HG02885 (cell line): ENCODE results near the gene TTC12.

Experiments
- ATAC-seq: cut with Tn5 transposase; IDR thresholded peaks from one replicate; pipeline ENCODE4 v1.9.1; 2021; ENCODE audit warnings: mild to moderate bottlenecking; ENCODE audit not compliant: unreplicated experiment, poor library complexity

Gene TTC12

DNA sequence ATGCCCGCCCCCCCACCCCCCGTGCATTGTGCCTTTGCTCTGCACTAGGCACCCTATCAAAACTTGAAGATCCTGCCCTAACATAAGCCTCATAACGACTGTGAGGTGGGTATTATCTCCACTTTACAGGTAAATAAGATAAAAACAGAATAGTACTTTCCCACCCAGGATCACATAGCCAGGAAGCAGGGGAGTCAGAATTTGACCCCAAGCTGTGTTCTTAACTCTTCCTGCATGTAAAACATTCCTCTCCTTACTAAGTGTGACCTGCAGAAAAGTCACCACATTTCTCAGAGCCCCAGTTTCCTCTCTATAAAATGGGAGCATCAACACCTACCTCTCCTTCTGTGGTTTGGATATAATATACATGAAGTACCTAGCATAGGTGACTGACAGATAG is 55.0 kb downstream of the TTC12 start:
- no peak for ATAC-seq

DNA sequence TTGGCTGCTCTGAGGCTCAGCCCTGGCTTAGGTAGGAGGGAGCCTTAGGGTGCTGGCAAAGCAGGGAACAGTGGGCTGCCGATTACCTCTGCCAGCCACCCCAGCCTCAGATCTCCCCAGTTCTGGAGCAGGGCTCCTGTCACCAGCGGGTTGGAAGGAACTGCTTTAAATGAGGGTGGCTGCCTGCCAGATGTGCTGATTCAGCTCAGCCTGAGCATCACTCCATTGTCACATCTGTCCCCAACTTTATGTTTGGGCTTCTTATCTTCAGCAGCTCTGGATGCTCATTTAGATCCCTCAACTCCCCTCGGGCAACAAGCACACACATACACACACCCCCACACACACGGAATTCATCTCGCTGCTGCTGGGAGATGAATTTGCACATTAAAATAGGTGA is 56.3 kb downstream of the TTC12 start:
- ATAC-seq, result no peak

DNA sequence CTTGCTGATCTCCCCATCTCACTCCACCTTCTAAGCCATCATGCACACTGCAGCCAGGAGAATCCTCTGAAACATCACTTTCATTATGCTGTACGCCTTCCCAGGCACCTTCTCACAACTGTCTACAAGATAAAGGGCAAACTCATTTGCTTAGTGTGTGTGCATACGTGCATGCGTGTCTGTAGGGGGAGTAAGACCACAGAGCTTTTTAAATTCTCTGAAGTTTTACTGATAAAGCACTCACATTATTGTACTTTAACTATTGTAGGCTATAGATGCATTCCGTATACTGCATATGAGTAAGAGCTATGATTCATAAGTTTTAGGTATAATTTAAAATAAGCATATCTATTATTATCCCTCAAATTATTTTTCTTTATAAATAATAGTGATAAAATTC is 57.9 kb downstream of the TTC12 start:
- no peak for ATAC-seq

- ATAC-seq, result no peak
Observed at GRCh38 chr11:113373306-113373705, 58.9 kb downstream of the TTC12 start.

DNA sequence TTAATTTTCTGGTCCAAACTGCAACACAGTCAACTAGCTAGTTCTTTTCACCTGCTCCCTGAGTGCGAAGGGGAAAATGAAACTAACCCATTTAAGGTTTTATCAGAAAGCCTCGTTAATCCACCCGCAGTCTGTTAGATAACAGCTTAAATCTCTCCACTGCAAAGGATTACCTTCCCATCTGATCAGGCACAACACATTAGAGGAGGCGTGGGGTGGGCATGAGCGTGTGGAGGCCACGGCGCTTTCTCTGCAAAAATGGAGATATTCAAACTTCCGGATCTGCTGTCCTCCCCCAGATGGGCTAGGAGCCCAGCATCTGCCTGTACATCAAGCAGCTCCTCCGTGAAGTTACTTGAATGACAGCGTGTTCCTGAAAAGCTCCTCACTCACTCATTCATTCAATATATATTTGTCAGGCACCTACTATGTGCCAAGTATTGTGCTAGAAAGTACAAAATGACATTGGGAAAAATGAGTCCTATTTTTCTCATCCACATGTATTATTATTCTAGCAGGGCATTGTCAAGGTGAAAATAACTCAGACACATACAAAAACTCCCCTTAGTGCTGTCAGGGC is 59.7 kb downstream of the TTC12 start:
- ATAC-seq, result no peak

DNA sequence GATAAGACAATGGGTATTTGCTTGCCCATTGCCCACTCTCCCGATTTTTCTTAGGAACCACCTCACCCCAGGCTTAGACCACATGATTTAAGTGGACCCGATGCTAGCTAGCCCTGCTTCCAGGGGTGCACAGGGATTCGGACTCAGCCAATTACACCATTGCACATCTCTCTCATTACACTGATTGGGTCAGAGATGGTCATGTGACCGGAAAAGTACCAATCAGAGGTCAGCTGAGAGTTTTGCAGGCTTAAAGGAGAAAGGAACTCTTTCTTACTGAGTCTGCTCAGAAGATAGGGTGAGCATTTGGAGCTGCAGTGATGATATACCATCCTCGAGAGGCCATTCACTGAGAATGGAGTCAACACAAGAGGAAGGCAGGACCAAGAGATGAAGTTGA is 61.0 kb downstream of the TTC12 start:
- no peak for ATAC-seq

GRCh38 chr11:113376156-113376555 is 61.8 kb downstream of the TTC12 start:
- peak; percentile 93 for ATAC-seq

DNA sequence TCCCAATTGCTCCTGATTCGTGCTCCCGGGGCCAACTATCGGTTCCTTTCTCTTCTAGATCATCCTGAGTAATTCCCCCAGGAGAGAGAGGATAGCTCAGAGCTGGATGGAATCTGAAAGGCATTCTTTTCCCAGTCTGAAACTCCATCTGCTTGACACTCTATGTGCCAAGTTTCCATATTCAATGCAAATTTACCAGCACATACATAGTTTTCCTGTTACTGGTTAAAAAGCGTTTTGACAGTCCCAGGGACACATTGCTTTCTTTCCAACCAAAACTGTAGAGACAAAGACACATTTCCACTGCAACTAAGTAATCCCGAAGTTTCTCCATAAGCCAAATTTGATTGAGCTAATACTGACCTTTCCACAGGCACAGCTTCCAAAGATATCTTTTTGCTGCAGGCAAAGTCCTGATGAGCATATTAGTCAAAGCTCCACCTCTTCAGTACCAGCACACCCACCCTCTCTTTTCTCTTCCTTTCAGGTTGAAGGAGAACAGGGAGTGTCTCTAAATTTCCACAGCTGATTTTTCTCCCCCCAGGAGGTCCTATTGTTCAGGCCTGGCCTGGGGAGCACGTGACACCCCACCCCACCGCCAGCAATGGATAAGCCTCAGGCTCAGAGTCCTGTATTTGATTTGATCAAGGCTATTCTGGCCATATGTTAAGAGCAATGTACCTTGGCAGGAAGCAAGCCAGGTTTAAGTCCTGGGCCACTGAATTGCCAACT is 63.5 kb downstream of the TTC12 start:
- no peak for ATAC-seq

- no peak for ATAC-seq
Observed at GRCh38 chr11:113378692-113379091, 64.3 kb downstream of the TTC12 start.

GRCh38 chr11:113382121-113382520 is 67.7 kb downstream of the TTC12 start:
- no peak for ATAC-seq

GRCh38 chr11:113384551-113384950 is 70.2 kb downstream of the TTC12 start:
- no peak for ATAC-seq

GRCh38 chr11:113385749-113386148 is 71.4 kb downstream of the TTC12 start:
- ATAC-seq, result no peak

DNA sequence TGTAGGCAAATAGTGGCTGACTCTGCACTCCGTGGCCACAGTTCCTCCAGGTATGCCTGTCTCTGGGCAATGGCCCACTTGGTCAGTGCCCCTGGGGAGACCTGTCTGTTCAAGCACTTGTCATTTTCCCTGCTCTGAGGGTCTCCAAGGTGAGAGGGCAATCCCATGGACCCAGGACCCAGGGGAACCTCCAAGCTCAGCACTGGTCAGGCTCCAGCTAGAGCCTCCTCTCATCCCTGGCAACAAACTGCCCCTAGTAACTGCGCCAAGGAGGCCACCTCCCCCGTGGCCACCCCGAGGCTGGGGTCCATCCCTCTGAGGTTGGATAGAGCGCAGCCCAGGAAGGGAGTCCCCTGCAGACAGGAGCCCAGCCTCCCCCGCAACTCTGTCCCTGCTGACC is 72.5 kb downstream of the TTC12 start:
- ATAC-seq, result no peak

DNA sequence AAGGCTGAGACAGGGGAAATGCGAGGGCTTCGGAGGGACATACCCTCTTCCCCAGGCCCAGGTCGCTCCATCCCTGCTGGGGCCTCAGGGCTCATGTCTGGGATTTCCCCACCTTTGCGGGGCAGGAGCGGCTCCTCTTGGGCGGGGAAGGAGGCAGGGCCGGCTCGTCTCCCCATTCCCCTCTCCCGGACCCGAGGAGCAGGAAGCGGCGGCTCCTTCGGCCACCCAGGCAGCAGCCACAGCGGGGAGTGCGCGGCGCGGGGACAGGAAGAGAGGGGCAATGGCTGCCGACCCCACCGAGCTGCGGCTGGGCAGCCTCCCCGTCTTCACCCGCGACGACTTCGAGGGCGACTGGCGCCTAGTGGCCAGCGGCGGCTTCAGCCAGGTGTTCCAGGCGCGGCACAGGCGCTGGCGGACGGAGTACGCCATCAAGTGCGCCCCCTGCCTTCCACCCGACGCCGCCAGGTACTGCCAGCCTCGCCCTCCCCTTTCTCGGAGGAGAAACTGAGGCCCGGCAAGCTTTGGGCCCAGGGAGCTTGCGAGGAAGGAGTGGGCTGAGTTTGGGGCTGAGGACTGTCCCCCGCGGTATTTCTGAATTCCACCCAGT is 73.3 kb downstream of the TTC12 start, which contains the start of gene ANKK1:
Gene ANKK1, plus strand, starts transcription at position 175 of the 607 bp plus-strand sequence. Its CDS starts 106 bp downstream, at position 281.
- no peak for ATAC-seq

DNA sequence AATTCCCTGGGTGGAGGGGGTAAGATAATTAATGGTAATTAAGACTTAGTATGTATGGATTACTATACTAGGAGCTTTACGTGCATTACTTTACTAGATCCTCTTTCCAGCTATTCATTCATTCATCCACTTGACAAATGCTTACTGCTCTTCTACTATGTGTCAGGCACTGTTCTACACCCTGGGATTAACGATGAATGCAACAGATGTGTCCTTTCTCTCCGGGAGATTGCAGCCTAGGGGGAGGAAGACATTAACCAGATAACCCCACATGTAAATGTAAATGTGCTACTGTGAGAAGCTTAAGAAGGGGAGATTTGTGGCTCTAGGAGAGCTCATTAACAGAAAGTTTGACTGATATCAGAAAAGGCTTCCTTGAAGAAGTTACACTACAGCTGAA is 74.9 kb downstream of the TTC12 start:
- no peak for ATAC-seq

DNA sequence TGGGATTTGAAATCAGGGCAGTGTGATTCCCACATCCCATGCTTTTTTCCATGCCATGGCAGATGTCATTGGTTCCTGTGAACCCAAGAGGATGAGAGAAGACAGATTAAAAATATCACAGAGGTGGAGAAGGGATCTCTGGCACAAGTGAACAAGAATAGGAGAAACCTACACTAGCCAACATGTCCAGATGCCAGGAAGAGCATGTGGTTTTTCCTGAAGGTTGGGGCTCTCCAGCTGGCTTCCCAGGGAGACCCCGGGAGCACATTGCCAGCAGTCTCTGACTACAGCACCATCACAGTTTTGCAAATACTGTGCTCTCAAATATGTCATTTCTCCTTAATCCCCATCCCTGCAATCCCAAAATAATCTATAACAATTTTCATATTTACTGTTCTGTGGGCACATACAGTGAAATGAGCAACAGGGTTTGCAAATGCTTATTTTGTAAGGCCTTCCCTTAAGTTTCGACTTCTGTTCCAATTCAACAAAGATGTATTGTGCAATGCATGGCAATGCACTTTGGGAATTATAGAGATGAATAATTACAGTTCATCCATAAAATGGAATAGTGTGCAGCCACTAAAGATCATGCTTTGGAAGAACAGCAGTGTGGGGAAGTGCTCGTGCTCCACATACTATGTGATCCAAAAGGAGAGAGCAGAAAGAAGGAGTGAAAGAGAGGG is 78.0 kb downstream of the TTC12 start:
- ATAC-seq, result no peak

- ATAC-seq, result no peak
Observed at GRCh38 chr11:113393501-113393985, 79.2 kb downstream of the TTC12 start.

DNA sequence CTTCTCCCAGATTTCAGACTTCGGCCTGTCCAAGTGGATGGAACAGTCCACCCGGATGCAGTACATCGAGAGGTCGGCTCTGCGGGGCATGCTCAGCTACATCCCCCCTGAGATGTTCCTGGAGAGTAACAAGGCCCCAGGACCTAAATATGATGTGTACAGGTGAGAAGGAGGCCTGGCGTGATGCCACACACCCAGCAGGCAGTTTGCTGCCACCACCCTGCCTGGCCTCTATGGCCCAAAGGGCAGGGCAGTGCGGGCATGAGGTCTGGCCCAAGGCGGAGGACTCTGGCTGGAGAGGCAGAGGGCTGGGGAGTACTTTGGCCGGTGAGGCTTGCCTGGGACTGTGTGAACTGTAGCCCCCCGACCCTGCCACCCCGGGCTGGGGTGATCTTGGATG is 80.5 kb downstream of the TTC12 start:
- no peak for ATAC-seq

GRCh38 chr11:113395782-113396336 is 81.5 kb downstream of the TTC12 start:
- no peak for ATAC-seq

DNA sequence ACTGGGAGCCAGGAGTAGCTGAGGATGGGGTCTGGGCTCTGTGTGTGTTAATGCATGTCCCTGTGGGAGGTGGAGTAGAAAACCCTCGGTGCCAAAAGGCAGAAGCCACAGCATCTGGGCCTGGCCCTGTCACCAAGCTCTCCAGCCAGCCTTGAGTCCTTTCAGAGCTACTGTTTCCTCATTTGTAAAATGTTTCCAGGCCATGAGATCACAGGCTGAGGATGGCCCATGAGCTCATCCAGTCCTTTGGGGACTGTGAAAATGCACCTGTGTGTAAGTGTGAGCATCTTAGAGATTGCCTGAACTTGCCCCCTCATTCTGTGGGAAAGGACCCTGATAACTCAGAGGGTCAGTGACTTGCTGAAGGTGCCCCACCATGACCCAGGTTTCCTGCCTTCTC is 82.3 kb downstream of the TTC12 start:
- no peak for ATAC-seq

DNA sequence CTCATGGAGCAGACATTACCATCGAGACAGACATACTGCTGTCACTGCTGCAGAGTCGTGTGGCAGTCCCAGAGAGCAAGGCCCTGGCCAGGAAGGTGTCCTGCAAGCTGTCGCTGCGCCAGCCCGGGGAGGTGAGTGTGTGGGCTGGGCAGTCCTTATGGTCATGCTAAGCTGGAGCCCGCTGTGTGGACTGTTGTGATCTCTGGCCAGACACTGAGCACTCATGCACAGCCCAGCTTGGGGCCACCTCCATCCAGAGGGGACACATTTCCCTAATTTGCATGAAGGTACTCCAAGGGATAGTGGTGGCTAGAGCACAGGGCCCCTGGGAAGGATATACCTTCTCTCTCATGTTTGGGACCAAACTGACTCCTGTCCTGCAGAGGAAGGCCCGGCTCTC is 82.8 kb downstream of the TTC12 start:
- no peak for ATAC-seq
